Activated B cell treated with CpG ODN at 0.5 μM for 24 hours (primary cell): ENCODE measurements around the gene RNF130. TPM values are rescaled to one million over a fixed set of nuclear protein-coding genes. Genes with fewer than 3 reads are reported as not detected.

ENCODE experiments used
- ATAC-seq: fragments of 200-7000 bp; cut with Tn5 transposase; one replicate; pipeline ENCODE4 v1.10.0; 2021; ENCODE audit warnings: low read depth, mild to moderate bottlenecking, moderate library complexity
- CTCF ChIA-PET: fragments of 350-600 bp; sonication (Branson Sonifier 250); formaldehyde crosslinking; loops from one replicate; lab custom pipeline; 2021; ENCODE audit warnings: antibody characterized with exemption; lab: Charles Lee
- POLR2A ChIA-PET: fragments of 350-600 bp; sonication (Branson Sonifier 250); formaldehyde crosslinking; loops from one replicate; lab custom pipeline; 2021; ENCODE audit warnings: antibody characterized with exemption; lab: Charles Lee
- DNase-seq: peaks from one replicate; pipeline ENCODE4 v3.0.0; 2022
- H3K27ac Mint-ChIP-seq: one replicate; pipeline ENCODE4 v1.8.0; 2020; ENCODE audit warnings: mixed read lengths
- H3K27me3 Mint-ChIP-seq: one replicate; pipeline ENCODE4 v1.8.0; 2021; ENCODE audit warnings: mixed read lengths
- H3K36me3 Mint-ChIP-seq: one replicate; pipeline ENCODE4 v1.8.0; 2021; ENCODE audit warnings: low read depth, mixed read lengths
- H3K4me1 Mint-ChIP-seq: one replicate; pipeline ENCODE4 v1.8.0; 2021; ENCODE audit warnings: mixed read lengths
- H3K4me3 Mint-ChIP-seq: one replicate; pipeline ENCODE4 v1.8.0; 2020; ENCODE audit warnings: mild to moderate bottlenecking, mixed read lengths
- H3K9me3 Mint-ChIP-seq: one replicate; pipeline ENCODE4 v1.8.0; 2020; ENCODE audit warnings: mixed read lengths
- intact Hi-C: fragments of 100-400 bp; cut with micrococcal nuclease; formaldehyde crosslinking; loops from one replicate; pipeline ENCODE4 v1.15.1; 2024
- total RNA-seq: library from RNA; stranded (reverse); gene quantifications from 2 replicates; pipeline ENCODE4 v1.2.3, GENCODE V29; 2022
- TF ChIP-seq, protein P1 (sequence below): fragments of 200-600 bp; IDR thresholded peaks from one replicate; pipeline ENCODE4 v1.8.0; 2022; ENCODE audit warnings: antibody characterized with exemption, mild to moderate bottlenecking

RNF130 gene
- total RNA-seq, 1 donor from 2014 or later: 18.5 TPM

DNA sequence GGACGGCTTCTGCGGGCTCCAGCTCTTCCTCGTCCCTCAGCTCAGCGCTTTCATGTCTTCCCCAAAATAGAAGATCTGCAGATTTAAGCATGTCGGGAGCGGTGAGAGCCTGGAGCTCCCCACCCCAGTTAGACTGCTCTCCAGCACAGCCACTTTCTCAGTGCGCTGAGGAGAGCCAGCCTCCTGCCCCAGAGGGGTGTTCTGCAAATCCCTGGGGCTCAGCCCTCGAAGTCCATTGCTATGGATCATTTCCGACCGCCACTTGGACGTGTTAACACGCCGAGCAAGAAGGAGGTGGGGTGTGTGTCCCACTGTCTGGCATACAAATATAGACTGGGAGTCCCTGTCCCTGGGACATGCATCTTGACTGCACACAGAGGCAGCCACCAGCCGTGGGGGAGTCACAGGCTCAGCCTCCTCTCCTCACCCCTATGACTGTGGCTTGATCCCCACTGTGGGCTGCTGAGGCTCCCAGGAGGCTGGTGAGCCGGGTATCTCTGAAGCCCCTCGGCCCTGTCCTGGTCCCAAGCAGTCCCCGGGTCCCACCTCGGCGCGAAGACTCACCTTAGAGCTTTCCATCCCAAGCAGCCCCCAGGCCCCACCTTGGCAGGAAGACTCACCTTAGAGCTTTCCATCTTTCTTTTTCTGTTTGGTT, 30.0 kb upstream of the RNF130 start:
- Mint-ChIP-seq H3K4me1 (no peaks in the 10 kb centered on the region), H3K36me3 (peaks cover 2% of the 10 kb centered on the region), H3K4me3 (no peak overlapping the region), H3K27me3 (peaks cover 5% of the 10 kb centered on the region), H3K9me3 (peaks cover 5% of the 10 kb centered on the region), H3K27ac (no peak overlapping the region)
- ChIA-PET CTCF (no interaction called here), POLR2A (no interaction called here)
- TF ChIP-seq, protein P1, sequence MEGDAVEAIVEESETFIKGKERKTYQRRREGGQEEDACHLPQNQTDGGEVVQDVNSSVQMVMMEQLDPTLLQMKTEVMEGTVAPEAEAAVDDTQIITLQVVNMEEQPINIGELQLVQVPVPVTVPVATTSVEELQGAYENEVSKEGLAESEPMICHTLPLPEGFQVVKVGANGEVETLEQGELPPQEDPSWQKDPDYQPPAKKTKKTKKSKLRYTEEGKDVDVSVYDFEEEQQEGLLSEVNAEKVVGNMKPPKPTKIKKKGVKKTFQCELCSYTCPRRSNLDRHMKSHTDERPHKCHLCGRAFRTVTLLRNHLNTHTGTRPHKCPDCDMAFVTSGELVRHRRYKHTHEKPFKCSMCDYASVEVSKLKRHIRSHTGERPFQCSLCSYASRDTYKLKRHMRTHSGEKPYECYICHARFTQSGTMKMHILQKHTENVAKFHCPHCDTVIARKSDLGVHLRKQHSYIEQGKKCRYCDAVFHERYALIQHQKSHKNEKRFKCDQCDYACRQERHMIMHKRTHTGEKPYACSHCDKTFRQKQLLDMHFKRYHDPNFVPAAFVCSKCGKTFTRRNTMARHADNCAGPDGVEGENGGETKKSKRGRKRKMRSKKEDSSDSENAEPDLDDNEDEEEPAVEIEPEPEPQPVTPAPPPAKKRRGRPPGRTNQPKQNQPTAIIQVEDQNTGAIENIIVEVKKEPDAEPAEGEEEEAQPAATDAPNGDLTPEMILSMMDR: no peak
- DNase-seq (no peak), ATAC-seq (no peak)
- intact Hi-C loops: no loop called here

DNA sequence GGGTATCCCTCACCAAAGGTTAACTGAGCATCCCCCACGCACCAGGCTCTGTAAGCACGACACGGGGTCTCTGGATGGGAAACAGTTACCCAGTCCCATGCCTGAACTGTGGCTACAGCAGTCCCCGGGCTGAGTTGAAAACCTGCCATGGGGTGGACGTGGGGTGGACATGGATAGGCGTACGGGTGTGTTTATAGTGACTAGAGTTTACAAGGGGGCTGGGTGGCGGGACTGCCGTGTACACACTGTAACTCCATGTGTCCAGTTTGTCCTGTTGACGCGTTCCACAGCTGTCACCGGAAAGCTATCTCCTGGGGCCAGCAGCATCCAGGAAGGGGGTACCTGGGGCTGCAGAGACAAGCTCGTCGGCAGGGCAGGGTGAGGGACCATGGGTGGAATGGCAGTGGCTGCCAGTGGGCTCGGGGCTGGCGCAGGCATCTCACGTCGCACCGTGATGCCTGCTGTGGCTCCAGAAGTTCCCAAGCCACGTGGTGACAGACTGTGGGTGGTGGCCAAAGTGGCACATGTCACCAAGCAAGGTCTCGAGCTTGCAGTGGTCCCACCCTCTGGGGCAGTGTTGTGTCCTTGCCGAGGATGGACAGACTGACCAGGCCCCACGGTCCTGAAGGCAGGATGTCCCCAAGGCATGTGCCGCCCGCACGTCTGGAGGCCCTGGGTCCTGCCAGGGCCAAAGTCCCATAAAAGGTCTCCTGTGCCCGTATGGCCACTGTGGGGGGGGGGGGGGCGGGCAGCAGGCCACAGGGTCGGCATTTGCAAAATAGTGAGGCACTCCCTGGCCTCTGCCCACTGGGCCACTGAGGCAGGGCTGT, 29.3 kb upstream of the RNF130 start:
- H3K4me1 Mint-ChIP-seq: no peaks in the 10 kb centered on the region
- no peaks in the 10 kb centered on the region for H3K9me3 Mint-ChIP-seq
- CTCF ChIA-PET: no interaction called here
- peaks cover 5% of the 10 kb centered on the region for H3K27me3 Mint-ChIP-seq
- ATAC-seq (no peak), DNase-seq (no peak)
- H3K4me3 Mint-ChIP-seq: no peak overlapping the region
- TF ChIP-seq, protein P1: no peak
- intact Hi-C loops: no loop called here
- POLR2A ChIA-PET: no interaction called here
- H3K36me3 Mint-ChIP-seq: no peaks in the 10 kb centered on the region
- no peak overlapping the region for H3K27ac Mint-ChIP-seq

DNA sequence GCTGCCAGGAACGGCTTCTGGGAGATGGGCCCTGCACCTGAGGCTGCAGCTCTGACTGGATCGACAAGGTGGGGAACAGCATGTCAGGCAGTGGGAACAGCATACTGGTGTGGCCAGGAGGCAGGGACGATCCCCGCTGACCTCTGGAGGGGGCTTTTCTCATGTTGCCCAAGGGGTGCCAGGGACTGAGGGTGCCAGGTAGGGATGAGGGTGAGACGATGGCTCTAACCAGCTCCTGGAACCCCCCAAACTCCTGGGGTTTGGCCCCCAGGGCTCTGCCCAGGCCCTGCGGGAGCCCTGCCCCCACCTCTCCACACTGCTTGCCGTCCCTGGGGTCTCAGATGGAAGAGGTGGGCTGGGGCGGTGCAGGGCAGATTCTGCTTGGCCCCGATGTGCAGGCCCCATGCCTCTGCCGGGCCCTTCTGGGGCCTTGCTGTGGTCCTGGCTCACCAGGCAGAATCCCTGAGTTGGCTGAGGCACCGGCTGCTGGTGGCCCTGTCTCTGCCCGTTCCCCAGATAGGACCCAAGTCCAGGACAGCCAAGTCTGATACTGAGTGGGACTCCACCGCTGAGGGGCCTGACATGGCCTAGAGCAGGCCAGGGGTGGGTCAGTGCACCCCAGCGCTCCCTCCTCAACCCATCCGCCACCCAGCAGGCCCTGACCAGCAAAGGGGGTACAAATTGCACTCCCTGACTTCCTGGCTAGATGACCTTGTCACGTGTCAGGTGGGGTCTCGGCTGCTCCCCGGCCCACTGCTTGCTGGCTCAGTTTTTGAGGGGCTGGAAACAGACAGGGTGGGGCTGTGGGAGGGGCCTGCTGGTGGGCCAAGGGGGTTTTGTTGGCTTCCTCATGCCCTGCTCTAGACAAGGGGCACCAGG, 28.4 kb upstream of the RNF130 start:
- peaks cover 8% of the 10 kb centered on the region for H3K27me3 Mint-ChIP-seq
- DNase-seq: no peak
- TF ChIP-seq, protein P1: no peak
- H3K36me3 Mint-ChIP-seq: no peaks in the 10 kb centered on the region
- no peaks in the 10 kb centered on the region for H3K4me1 Mint-ChIP-seq
- intact Hi-C loops: no loop called here
- H3K27ac Mint-ChIP-seq: no peak overlapping the region
- ATAC-seq: no peak
- H3K9me3 Mint-ChIP-seq: no peaks in the 10 kb centered on the region
- H3K4me3 Mint-ChIP-seq: no peak overlapping the region
- CTCF ChIA-PET: no interaction called here
- POLR2A ChIA-PET: no interaction called here

DNA sequence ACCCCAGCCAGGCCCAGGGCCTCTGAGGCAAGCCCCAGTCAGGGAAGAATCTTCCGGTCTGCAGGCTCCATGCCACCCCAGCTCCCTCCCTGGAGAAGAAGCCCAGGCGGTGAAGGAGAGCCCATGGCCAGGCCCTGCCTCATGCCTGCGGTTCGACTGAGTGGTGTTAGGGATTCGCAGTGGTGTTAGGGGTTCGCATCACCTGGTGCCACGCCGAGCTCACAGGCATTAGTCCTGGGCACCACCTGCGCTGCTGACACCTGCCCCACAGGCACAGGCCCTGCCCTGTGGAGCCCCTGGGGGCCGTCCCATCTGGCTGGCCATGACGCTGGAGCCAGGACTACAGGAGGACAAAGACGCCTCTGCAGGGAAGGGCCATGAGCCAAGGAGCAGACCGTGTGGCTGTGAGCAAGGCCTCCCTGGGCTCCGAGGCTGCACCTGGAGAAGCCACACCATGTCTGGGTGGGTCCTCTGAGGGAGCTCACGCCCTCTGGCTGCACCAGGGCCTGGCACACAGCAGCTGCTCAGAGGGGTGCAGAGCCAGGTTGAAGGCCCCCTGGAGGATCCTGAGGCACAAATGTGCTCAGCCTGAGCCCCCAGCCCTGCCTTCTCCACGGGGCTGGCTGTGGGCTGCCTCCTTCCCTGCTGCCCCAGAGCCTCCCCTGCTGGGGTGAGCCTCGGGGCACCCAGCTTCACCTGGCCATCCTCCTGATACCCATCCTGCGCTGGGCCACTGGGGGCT, 27.6 kb upstream of the RNF130 start:
- TF ChIP-seq, protein P1: no peak
- no peak for DNase-seq
- Mint-ChIP-seq H3K36me3 (no peaks in the 10 kb centered on the region), H3K27me3 (peaks cover 8% of the 10 kb centered on the region), H3K4me1 (no peaks in the 10 kb centered on the region), H3K27ac (no peak overlapping the region), H3K4me3 (no peak overlapping the region), H3K9me3 (no peaks in the 10 kb centered on the region)
- no peak for ATAC-seq
- ChIA-PET CTCF (no interaction called here), POLR2A (no interaction called here)
- intact Hi-C loops: no loop called here
